HG03354 (cell line): ENCODE results near the gene OSBPL7.
A peak's percentile ranks its signal among the peaks of the same experiment; 100 is the strongest.

ENCODE experiments used
- ATAC-seq: cut with Tn5 transposase; IDR thresholded peaks from one replicate; pipeline ENCODE4 v1.9.1; 2021; ENCODE audit warnings: mild to moderate bottlenecking; ENCODE audit not compliant: unreplicated experiment, poor library complexity, severe bottlenecking

OSBPL7 gene, protein sequence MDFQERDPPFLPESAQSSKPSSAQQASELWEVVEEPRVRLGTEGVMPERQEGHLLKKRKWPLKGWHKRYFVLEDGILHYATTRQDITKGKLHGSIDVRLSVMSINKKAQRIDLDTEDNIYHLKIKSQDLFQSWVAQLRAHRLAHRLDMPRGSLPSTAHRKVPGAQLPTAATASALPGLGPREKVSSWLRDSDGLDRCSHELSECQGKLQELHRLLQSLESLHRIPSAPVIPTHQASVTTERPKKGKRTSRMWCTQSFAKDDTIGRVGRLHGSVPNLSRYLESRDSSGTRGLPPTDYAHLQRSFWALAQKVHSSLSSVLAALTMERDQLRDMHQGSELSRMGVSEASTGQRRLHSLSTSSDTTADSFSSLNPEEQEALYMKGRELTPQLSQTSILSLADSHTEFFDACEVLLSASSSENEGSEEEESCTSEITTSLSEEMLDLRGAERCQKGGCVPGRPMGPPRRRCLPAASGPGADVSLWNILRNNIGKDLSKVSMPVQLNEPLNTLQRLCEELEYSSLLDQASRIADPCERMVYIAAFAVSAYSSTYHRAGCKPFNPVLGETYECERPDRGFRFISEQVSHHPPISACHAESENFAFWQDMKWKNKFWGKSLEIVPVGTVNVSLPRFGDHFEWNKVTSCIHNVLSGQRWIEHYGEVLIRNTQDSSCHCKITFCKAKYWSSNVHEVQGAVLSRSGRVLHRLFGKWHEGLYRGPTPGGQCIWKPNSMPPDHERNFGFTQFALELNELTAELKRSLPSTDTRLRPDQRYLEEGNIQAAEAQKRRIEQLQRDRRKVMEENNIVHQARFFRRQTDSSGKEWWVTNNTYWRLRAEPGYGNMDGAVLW

DNA sequence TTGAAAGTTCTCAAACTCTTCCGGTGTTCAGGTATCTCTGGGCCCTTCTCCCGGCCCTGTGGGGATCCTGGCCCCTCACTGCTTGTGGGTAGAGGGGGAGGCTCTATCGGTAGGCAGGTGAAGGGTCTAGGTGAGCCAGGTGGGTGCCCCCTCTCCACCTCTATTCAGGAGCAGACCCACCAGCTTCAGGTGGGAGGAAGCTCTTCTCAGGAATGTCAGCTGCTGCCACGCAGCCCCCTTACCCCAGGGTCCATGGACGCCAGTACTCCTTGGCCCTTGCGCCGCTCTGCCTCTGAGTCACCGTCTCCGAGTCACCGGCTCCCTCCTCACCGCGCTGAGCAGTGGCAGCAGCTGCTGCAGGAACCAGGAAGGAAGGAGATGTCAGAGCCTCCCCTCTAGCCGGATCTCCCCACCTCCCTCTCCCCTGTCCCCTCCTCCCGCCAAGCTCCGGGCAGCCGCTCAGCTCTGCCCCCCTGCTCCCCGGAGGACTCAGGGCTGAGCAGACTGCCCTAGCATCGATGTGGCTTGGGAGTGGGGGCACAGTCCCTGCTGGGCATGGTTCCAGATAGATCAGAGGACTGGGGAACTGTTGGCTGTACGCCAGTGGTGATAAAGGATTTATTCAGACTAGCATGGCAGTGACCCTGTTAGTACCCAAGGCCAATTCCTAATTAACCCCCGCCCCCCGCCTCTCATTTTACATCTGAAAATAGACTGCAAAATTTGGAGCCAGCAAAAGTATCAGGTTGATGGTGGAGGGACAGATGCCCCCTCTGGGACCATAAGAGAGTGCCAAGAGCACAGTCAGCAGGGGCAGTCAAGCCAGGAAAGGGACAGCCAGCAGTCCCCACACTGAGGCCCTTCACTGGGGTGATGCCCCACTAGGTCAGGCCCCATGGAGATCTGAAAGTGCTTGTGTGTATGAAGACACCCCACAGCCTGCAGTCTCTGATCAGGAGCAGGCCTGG lies at the start of gene OSBPL7:
OSBPL7 (minus strand) TSS at position 371 of the 968 bp plus-strand sequence. CDS start 1,516 bp downstream, outside the sequence.
- peak; percentile 84 for ATAC-seq

DNA sequence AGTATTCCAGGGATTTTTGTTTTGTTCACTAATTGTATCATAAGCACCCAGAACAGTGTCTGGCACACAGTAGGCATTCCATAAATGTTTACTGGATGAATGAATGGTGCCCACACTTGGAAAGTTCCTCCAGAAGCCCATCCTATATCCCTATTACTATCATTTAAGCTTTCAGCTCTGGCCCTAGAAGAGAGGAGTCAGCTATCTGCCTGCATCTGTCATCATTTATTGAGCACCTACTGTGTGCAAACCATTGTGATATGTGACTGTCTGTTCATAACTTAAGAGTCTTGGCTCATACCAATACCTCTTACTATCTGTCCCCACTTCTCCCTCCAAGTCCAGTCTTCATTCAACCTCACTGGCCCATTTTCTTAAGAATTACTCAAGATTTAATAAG lies 49.5 kb upstream of the OSBPL7 start:
- ATAC-seq = no peak

DNA sequence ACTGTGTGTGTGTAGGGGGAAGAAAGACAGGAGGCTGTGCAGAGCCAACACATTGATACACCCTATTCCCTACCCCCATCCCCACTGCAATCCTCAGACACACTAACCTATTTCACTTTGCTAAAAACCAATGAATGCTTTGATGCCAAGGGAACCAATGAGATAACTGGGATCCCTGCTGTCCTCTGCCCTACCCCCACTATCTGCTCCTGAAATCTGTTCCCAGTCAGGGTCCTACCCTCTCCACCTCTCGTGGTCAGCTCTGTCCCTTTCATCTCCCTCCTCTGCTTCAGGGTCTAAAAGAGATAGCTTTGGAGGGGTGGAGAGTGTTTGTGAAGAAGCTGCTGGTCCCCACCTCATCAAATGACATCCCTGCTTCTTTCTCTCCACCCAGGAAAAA lies 48.5 kb upstream of the OSBPL7 start:
- no peak for ATAC-seq

DNA sequence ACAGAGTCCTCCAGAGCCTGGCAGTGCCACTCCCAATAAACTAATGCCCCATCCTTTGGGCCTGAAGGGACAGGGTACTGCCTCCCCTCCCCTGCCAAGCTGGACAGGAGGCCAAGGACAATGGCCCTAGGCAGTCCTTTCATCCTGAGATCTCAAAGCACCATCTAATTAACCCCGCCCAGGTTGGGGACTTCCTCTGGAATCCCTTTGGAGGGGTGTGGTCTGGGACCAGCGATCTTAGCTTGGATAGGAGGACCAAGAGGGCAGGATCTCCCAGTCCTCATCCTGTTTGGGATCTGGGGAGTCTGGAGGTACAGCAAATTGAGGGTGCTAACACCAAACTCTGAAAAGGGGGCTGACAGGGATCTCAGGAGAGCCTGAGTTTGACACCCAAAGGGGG lies 47.5 kb upstream of the OSBPL7 start:
- no peak for ATAC-seq

DNA sequence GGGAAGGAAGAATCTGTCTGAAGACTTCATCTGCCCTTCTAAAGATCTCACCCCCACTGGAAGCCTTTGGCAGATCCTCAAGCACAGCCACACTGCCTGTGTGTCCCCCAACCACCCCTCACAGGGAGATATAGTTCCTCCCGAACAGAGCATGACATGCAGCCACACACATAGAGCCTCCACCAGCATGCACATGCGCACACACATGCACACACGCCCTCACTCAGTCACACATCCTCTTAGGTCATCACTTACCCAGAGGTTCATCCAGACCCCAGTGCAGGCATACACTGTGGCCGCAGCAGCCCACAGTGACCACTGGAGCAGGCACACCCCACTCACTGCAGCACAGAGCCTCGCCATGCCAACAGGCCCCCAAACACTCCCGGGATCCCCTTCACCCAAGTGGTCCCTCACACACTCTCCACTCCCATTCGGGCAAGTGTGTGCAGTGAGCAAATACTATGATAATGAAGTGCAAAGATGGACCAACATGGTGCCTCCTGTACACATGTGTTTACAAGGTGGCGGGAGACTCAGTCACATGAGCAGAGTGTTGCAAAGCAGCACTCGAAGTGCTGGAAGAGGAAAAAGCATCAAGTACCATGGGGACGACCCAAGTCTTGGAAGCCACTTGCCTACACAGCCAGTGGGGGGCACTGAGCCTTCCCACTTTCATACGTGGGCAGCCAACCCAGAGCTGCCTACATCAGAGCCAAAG lies 46.4 kb upstream of the OSBPL7 start:
- no peak for ATAC-seq

DNA sequence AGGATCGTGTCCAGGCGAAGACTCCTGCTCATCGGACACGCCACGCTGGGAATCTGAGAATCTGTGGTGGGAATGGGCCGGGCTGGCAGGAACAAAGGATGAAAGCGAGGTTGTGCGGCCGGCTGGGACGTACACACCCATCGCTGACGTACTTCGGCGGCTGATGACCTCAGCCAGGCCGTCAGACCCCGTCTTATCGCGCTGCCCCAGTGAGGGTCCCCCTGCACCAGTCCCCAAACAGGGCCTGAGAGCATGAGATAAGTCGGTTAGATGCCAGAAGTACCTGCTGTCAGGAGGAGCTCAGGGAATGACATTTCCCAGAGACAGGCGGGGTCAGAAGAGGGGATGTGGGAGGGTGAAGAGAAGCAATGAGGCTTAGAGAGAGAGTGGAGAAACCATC lies 45.3 kb upstream of the OSBPL7 start:
- no peak for ATAC-seq

DNA sequence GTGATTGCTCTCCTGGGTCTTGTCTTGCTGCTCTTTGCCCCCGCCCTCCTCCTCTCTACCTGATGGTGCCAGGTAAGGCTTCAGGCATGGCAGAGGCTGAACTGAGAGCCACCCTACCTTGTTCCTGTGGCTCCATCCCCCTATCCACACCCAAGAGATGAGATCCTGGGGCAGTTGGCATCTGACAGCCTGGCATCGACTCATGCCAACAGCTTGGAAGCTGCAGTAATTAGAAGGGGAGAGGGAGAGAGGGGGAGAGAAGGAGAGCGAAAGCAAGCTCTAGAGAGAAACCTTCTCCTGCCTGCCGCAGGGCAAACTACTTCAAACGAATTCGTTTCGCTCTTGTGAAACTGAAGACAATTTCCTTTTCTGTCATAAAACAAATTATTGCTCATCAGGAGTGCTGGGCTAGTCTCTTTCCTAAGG lies 43.2 kb upstream of the OSBPL7 start:
- ATAC-seq = no peak

DNA sequence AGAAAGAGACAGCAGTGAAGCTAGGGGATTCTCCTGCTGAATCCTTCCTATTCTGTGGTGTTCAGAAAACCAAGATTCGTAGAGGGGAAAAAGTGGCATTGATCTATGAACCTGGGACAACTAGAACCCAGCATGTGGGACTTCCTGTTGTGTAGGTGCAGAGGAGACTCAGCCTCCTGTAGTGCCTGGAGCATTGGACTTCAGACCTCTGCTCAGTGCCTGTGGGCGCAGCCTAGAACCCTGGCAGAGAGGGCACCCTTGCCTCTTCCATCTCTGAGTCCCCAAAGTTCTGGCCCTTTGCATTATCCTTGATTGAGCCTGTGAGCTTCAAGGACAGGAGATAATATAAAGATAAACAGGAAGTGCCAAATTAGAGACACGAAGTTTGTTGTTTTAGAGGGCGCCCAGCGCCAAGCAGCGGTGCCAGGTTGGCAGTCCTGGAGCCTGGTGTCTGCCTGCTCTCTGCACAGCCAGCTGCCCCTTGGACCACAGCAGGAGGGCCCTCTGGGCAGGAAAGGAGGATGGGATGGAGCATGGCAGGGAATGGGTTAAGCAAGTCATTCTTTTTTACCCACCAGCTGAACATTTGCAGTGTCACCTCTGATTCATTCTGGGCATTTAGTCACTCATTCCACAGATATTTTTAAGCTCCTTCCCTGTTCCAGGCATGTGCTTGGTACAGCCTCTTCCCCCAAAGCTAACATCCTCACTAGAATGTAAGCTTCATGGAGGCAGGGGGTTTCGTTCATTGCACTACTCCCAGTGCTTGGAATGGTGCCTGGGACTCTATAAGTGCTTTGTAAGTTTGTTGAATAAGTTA lies 41.2 kb upstream of the OSBPL7 start:
- ATAC-seq = no peak

DNA sequence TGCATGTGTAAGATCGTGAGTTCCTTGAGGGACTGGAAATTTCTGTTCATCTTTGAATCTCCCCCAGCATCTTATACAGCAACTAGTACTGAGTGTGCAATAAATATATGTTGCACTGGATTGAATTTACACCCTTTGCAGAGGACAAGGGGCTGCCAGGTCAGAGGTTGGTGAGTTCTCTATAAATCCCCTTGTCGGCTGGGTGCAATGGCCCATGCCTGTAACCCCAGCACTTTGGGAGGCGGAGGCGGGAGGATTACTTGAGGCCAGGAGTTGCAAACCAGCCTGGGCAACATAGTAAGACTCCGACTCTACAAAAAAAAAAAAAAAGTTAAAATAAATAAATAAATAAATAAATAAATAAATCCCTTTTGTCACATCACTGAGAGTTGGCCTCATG lies 38.8 kb upstream of the OSBPL7 start:
- no peak for ATAC-seq

DNA sequence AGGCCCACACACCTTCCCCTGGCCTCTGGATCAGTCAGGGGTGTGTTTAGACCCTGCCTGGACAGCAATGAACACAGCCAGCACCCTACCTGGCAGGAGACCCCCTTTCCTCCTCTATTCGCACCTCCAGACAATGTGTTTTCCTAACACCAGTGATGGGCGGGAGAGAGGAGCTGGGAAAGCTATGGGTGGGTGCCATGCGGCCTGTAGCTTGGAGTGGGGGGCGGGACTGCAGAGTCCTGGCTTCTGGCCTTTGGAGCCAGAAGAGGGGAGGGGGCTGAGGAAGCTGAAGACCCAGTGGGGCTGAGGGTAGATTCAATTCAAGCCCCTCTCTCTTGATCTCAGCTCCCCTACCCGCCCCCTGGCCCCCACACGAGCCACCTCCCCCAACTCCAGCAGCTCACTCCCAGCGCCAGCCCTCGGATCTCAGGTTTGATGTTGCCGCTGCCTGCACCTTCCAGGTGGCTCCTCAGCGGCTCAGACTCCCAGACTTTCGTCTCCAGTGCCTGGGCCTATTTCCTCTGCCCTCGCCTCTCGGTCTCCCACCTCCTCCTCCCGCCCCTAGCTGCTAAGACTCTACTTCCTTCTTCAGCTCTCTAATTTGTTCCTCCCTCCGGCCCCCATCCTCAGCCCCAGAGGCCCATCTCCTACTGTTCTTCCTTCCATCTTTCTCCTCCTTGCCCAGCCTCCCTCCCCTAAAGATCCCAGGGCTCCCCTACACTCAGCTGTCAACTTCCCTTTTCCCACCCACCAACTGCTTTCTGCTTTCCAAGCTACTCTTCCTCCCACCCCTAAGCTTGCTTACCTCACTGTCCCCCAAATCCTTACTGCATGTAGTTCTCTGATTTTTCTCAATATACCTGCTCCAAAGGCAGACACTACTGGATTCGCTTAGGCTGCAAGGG lies 36.2 kb upstream of the OSBPL7 start:
- no peak for ATAC-seq

DNA sequence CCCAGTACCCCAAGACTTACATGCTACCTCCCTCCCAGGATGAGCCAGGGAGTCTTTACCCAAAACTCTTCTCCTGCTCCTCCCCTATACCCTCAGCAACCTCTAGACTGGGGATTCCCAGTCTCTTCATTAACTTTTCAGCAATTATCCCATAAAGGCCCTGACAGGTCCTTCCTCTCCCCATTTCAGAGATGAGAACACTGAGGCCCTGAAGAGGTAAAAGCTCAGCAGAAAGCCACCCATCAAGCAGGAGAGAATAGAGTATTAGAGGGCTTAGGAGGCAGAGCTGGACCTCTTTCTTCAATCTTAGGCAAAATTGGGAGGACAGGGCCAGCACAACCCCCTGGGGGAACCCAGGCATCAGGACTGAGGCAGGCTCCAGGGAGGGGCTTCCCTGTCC lies 35.2 kb upstream of the OSBPL7 start:
- ATAC-seq = no peak

DNA sequence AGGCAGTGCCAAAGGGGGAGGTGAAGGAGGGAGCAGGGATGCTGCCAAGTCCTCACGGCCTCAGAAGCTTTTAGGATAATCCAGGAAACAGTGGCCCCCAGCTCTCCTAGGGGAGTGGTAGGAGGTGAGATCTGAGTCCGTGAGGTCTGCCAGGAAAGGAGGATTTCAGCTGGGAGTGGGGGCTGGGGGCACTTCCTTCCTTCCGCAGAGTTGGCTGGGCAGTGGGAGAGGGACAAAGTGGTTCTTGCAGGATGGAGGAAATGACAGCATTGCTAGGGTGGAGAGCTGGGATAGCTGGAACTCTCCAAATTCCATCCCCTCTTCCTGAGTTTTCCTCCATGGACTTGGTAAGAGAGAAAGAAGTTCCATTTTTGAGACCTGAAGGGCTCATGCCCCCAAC lies 34.1 kb upstream of the OSBPL7 start:
- no peak for ATAC-seq

DNA sequence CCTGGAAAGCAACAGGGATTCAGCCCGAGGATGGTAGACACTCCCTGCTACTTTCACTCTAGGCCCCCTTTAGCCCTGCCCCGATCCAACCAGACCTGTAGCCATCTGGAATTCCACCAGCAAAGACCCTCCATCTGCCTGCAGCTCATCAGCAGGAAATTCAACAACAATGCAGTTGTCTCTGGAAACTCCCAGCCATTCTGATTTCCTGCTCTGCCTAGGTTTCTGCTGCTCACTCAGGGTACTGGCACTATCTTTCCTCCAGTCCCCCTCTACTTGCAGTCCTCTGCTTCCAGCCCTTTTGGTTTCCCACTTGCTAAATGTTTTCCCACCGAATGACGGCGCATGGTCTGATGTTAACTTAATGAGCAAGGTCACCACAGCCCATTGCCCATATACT lies 32.0 kb upstream of the OSBPL7 start:
- ATAC-seq = no peak

DNA sequence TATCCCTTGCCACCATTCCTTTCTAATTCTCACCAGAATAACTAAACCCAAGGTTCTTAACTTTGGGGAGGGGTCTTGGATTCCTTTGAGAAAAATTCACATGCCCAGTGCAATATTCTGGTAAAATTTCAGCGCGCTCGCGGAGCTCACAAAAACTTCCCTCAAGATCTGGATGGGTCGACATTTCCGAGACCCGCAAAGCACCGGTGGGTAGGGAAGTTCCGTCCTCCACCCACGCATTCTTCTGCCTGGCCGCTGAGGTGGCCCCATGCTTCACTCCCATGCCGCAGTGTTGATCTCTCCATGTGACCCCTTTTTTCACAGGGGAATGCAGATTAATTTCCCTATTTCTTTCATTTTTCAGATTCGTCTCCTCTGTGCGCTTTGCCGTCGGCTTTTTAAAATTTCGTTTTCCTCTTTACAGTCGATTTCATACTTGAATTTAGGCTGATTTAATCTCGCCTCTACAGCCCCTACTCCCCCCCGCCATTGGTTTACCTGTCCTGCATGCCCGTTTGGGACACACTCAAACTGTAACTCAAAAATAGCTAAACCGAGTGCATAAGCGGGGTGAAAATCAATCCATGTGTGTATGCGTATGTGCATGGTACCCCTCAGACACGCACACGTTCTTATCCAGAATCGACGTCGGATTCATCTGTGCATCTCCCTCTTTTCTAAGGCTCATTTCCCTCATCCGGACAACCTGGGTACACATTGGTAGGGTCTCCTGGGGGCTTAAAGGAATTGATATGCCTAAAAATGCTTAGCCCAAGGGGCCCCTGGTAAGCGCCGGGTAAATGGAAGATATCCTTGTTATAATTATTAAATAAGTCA lies 30.7 kb upstream of the OSBPL7 start:
- ATAC-seq = no peak

DNA sequence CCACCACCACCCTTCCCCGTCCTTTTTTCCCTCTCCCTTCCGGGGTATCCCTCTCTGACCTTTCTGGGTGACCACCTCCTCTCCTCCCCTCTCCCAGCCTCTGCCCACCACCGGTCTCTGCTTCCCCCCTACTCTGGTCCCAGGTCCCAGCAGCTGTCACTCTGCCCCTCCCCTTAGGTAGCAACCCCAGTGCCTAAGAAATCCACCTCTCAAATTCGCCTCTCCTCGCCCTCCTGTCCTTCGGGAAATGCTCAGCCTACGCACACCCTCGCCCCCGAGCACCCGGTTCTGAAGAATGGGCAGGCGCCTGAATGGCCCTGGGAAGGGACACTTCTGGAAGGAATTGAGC lies 30.1 kb upstream of the OSBPL7 start:
- no peak for ATAC-seq

DNA sequence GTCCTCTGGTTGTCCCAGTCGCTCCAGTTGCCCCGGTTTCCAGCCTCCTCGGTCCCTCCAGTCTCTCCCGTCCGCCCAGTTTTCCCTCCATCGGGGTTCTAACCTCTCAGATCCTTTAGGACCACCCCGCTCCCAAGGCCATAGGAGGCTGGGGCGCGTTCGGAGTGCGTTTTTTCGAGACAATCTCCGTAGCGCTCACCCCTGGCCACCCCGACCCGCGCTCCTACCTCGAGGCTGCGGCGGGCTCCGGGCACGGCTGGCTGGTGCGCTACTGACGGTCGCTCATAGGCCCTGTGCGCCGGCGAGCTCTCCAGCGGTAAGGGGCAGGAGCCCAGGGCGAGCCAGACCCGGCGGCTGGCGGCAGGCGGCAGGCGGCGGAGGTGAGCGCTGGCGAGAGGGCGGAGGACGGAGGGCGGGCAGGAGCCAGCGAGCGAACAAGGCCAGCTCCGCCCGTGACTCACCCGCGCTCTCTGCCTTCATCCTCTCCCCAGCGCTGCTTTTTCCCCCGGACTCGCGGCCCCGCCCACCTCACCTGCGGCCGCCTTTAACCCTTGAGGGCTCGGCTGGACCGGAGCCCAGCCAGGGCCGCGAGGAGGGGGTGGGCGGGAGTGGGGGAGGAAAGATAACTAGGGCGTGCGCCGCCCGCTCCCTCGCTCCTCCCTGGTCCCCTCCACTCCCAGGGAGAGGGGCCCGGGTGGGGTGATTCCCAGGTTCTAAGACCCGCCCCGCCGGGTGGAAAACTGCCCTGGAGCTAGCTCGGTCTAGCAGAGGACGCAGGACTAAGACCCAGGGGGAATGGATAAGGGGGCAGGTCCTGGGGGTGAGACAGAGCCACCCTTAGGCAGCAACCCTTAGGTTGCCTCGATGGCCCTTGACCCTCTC lies 29.3 kb upstream of the OSBPL7 start, which contains the start of gene SP6:
SP6 (minus strand) TSS at position 472 of the 882 bp plus-strand sequence. CDS start 2,734 bp downstream, outside the sequence.
- ATAC-seq = no peak
